Measurements from ENCODE around the gene MTUS2. TPM values are rescaled to one million over a fixed set of nuclear protein-coding genes. Genes with fewer than 3 reads are reported as not detected.

The MTUS2 gene
- total and polyA plus RNA-seq, 5 donors from 2014 or later, result 0.02 to 0.03 (median 0.03) TPM; not detected in 2

DNA sequence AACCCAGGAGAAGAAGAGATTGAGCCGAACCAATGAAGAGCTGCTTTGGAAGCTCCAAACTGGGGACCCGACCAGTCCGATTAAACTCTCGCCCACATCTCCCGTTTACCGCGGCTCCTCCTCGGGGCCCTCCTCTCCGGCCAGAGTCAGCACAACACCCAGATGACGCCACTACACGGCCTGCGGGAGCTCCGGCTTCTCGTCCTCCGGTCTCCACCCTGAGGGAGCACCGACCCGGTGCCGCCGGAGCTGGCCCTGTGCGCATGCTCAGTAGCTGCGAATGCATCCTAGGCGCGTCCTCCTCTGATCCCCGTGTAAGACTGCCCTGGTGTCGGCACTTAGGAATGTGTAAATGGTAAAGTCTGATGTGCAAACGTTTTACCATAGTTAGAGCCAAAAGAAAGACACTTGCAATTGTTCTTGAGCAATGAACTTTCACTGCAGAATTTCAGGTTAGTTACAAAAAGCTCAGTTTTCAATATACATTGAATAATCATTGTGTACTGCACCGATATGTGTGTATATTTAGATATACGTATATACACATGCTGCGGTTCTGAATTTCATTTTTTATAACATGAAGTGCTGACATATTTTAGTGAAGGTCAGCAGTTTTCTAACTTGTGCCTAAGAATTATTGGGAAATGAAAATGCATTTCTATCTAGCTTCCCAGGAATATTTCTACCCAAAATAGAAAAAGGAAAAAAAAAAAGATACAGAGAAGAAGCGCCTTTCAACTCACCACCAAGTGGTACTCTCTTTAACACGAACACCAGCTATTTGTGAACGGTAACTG lies 683.1 kb downstream of the MTUS2 start:
- H3K27me3 ChIP-seq (ENCODE audit: control insufficient read depth, insufficient read depth, low read length), result peaks cover 3% of the 10 kb centered on the region
- no peaks in the 10 kb centered on the region for H3K36me3 ChIP-seq (ENCODE audit: control insufficient read depth, insufficient read depth, low read length)
- H3K4me1 Mint-ChIP-seq, result peaks cover 0 to 4% (median 0%) of the 10 kb centered on the region in 4 donors
- H3K27ac Mint-ChIP-seq, result peak overlapping the region in 1 of 3 donors; percentile 35
- DNase-seq, result peak in 1 of 3 donors; percentile 7
- ATAC-seq (ENCODE audit: low read depth in 2 of 2), result peak in 1 of 2 donors; percentile 16
- H3K4me1 ChIP-seq (ENCODE audit: control insufficient read depth, insufficient read depth, low read length, poor library complexity, severe bottlenecking), result no peaks in the 10 kb centered on the region
- peaks cover 12% of the 10 kb centered on the region for H3K27me3 Mint-ChIP-seq
- H3K4me3 ChIP-seq (ENCODE audit: low read depth, low read length), result no peak overlapping the region
- no peaks in the 10 kb centered on the region for H3K9me3 Mint-ChIP-seq
- no peaks in the 10 kb centered on the region for H3K9me3 ChIP-seq (ENCODE audit: control insufficient read depth in 2 of 2, low read length in 2 of 2)
- no peak overlapping the region for H3K27ac ChIP-seq (ENCODE audit: insufficient read depth, low read length, poor library complexity, severe bottlenecking)
- no peaks in the 10 kb centered on the region for H3K36me3 Mint-ChIP-seq
- H3K4me3 Mint-ChIP-seq, result no peak overlapping the region

GRCh38 chr13:29504691-29505090 lies 684.6 kb downstream of the MTUS2 start:
- H3K9me3 Mint-ChIP-seq, result no peaks in the 10 kb centered on the region
- ATAC-seq (ENCODE audit: low read depth in 2 of 2) (no peak), DNase-seq (no peak)
- Histone ChIP-seq H3K27ac (ENCODE audit: insufficient read depth, low read length, poor library complexity, severe bottlenecking) (no peak overlapping the region), H3K9me3 (ENCODE audit: control insufficient read depth in 2 of 2, low read length in 2 of 2) (no peaks in the 10 kb centered on the region), H3K4me1 (ENCODE audit: control insufficient read depth, insufficient read depth, low read length, poor library complexity, severe bottlenecking) (no peaks in the 10 kb centered on the region), H3K27me3 (ENCODE audit: control insufficient read depth, insufficient read depth, low read length) (peaks cover 3% of the 10 kb centered on the region), H3K36me3 (ENCODE audit: control insufficient read depth, insufficient read depth, low read length) (no peaks in the 10 kb centered on the region), H3K4me3 (ENCODE audit: low read depth, low read length) (no peak overlapping the region)
- peaks cover 12% of the 10 kb centered on the region for H3K27me3 Mint-ChIP-seq
- H3K4me1 Mint-ChIP-seq, result peaks cover 0 to 4% (median 1%) of the 10 kb centered on the region in 4 donors
- no peak overlapping the region for H3K4me3 Mint-ChIP-seq
- no peak overlapping the region for H3K27ac Mint-ChIP-seq
- no peaks in the 10 kb centered on the region for H3K36me3 Mint-ChIP-seq

GRCh38 chr13:29505511-29505910 lies 685.4 kb downstream of the MTUS2 start:
- H3K27ac ChIP-seq (ENCODE audit: insufficient read depth, low read length, poor library complexity, severe bottlenecking), result no peak overlapping the region
- H3K4me1 Mint-ChIP-seq, result peaks cover 0 to 4% (median 1%) of the 10 kb centered on the region in 4 donors
- H3K9me3 Mint-ChIP-seq, result no peaks in the 10 kb centered on the region
- no peaks in the 10 kb centered on the region for H3K4me1 ChIP-seq (ENCODE audit: control insufficient read depth, insufficient read depth, low read length, poor library complexity, severe bottlenecking)
- H3K36me3 Mint-ChIP-seq, result no peaks in the 10 kb centered on the region
- ATAC-seq (ENCODE audit: low read depth in 2 of 2), result no peak
- H3K27me3 Mint-ChIP-seq, result peaks cover 12% of the 10 kb centered on the region
- H3K4me3 Mint-ChIP-seq, result no peak overlapping the region
- H3K27ac Mint-ChIP-seq, result no peak overlapping the region
- H3K4me3 ChIP-seq (ENCODE audit: low read depth, low read length), result no peak overlapping the region
- peaks cover 3% of the 10 kb centered on the region for H3K27me3 ChIP-seq (ENCODE audit: control insufficient read depth, insufficient read depth, low read length)
- H3K9me3 ChIP-seq (ENCODE audit: control insufficient read depth in 2 of 2, low read length in 2 of 2), result no peaks in the 10 kb centered on the region
- DNase-seq, result no peak
- no peaks in the 10 kb centered on the region for H3K36me3 ChIP-seq (ENCODE audit: control insufficient read depth, insufficient read depth, low read length)

DNA sequence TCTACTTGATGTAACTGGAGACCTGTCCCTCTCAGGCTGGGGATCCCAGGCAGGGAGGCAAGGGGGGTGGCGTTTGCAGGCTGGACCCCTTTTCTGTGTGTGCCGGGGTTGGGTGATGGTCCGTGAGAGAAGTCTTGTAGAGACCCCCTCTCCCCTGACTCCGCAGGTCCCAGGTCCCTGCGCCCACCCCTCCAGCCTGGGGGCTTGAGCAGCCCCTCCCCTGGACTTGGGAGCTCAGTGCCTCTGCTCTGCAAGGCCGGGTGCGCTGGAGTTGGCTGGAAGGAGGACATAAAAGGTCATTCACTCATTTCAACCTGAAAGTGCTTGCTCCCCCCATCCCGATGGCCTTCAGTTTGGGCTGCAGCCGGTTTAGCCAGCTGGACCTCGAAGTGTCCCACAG lies 685.8 kb downstream of the MTUS2 start:
- no peaks in the 10 kb centered on the region for H3K36me3 ChIP-seq (ENCODE audit: control insufficient read depth, insufficient read depth, low read length)
- Mint-ChIP-seq H3K36me3 (peaks cover under 1% of the 10 kb centered on the region), H3K27ac (no peak overlapping the region), H3K4me1 (peaks cover 0 to 4% (median 1%) of the 10 kb centered on the region in 4 donors), H3K9me3 (no peaks in the 10 kb centered on the region), H3K27me3 (peaks cover 12% of the 10 kb centered on the region), H3K4me3 (no peak overlapping the region)
- DNase-seq, result no peak
- no peaks in the 10 kb centered on the region for H3K4me1 ChIP-seq (ENCODE audit: control insufficient read depth, insufficient read depth, low read length, poor library complexity, severe bottlenecking)
- no peak for ATAC-seq (ENCODE audit: low read depth in 2 of 2)
- no peak overlapping the region for H3K27ac ChIP-seq (ENCODE audit: insufficient read depth, low read length, poor library complexity, severe bottlenecking)
- H3K4me3 ChIP-seq (ENCODE audit: low read depth, low read length), result no peak overlapping the region
- peaks cover 3% of the 10 kb centered on the region for H3K27me3 ChIP-seq (ENCODE audit: control insufficient read depth, insufficient read depth, low read length)
- no peaks in the 10 kb centered on the region for H3K9me3 ChIP-seq (ENCODE audit: control insufficient read depth in 2 of 2, low read length in 2 of 2)

- Mint-ChIP-seq H3K36me3 (peaks cover 11% of the 10 kb centered on the region), H3K4me1 (peaks cover 0 to 4% (median 1%) of the 10 kb centered on the region in 4 donors), H3K9me3 (no peaks in the 10 kb centered on the region), H3K4me3 (no peak overlapping the region), H3K27me3 (peaks cover 12% of the 10 kb centered on the region), H3K27ac (no peak overlapping the region)
- ATAC-seq (ENCODE audit: low read depth in 2 of 2) (no peak), DNase-seq (no peak)
- no peak overlapping the region for H3K27ac ChIP-seq (ENCODE audit: insufficient read depth, low read length, poor library complexity, severe bottlenecking)
- H3K4me1 ChIP-seq (ENCODE audit: control insufficient read depth, insufficient read depth, low read length, poor library complexity, severe bottlenecking), result no peaks in the 10 kb centered on the region
- H3K9me3 ChIP-seq (ENCODE audit: control insufficient read depth in 2 of 2, low read length in 2 of 2), result no peaks in the 10 kb centered on the region
- peaks cover 7% of the 10 kb centered on the region for H3K36me3 ChIP-seq (ENCODE audit: control insufficient read depth, insufficient read depth, low read length)
- H3K27me3 ChIP-seq (ENCODE audit: control insufficient read depth, insufficient read depth, low read length), result no peaks in the 10 kb centered on the region
- H3K4me3 ChIP-seq (ENCODE audit: low read depth, low read length), result no peak overlapping the region
Measured at GRCh38 chr13:29507356-29507755, 687.2 kb downstream of the MTUS2 start.

DNA sequence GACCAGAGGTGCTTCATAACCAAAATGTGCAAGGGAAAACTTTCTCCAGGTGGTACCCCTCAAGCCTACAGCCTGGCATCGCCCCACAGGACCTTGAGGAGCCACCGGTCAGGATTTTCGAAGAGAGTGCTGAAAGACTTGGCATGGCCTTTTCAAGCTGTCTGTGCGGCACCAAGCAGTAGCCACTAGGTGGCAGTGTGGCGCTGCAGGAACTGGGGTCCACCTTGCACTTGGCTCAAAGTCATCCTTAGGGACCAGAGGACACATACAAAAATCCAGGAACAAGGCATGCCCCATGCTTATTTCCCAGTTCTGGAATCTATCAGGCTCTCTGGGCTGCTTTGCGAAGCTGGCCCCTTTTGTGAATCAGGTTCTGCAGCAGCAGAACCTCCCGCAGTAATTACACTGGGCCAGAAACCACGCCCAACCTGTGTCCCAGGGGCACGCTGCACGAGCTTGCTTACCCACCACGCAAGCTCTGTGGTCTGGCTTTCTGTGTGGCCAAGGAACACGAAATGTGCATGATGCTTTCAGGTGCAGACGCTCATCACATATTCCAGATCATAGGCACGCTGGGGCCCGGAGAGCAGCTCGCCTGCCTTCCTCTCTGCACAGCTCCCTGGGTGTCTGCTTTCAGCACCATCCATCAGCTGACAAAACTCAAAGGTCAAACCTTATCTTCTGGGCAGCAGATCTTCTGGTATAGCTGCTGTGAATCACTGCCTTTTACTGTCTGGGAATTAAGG lies 688.2 kb downstream of the MTUS2 start:
- Mint-ChIP-seq H3K36me3 (peaks cover 13% of the 10 kb centered on the region), H3K9me3 (no peaks in the 10 kb centered on the region), H3K4me1 (peaks cover 0 to 3% (median 1%) of the 10 kb centered on the region in 4 donors), H3K27ac (no peak overlapping the region), H3K27me3 (peaks cover 7% of the 10 kb centered on the region), H3K4me3 (peak overlapping the region in 1 of 4 donors; percentile 21)
- Histone ChIP-seq H3K4me1 (ENCODE audit: control insufficient read depth, insufficient read depth, low read length, poor library complexity, severe bottlenecking) (no peaks in the 10 kb centered on the region), H3K27me3 (ENCODE audit: control insufficient read depth, insufficient read depth, low read length) (no peaks in the 10 kb centered on the region), H3K36me3 (ENCODE audit: control insufficient read depth, insufficient read depth, low read length) (peaks cover 7% of the 10 kb centered on the region), H3K4me3 (ENCODE audit: low read depth, low read length) (no peak overlapping the region), H3K9me3 (ENCODE audit: control insufficient read depth in 2 of 2, low read length in 2 of 2) (no peaks in the 10 kb centered on the region), H3K27ac (ENCODE audit: insufficient read depth, low read length, poor library complexity, severe bottlenecking) (no peak overlapping the region)
- ATAC-seq (ENCODE audit: low read depth in 2 of 2) (peak; percentile 63 to 73), DNase-seq (peak; percentile 56 to 74 (median 64))

DNA sequence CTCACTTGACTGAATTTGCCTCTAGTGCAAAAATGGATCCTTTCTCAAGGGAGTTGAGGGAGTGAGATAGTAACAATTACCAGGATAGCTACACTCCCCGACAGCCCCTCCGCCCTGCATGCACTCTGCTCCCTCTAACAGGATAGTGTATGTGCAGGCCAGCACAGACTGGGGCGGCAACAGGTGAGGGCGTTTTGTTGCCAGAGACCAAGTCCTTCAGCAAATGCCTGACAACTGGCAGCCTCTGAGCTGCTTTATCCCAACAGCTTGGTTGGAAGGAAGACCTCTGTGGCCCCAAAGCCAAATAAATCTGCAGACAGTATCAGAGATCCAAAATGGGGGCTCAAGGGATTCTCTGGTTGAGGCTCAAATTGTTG lies 688.7 kb downstream of the MTUS2 start:
- Mint-ChIP-seq H3K4me1 (peaks cover 0 to 2% (median 0%) of the 10 kb centered on the region in 4 donors), H3K4me3 (no peak overlapping the region), H3K27me3 (peaks cover 4% of the 10 kb centered on the region), H3K9me3 (no peaks in the 10 kb centered on the region), H3K36me3 (peaks cover 15% of the 10 kb centered on the region), H3K27ac (peak overlapping the region in 1 of 3 donors; percentile 42)
- no peaks in the 10 kb centered on the region for H3K27me3 ChIP-seq (ENCODE audit: control insufficient read depth, insufficient read depth, low read length)
- H3K36me3 ChIP-seq (ENCODE audit: control insufficient read depth, insufficient read depth, low read length), result peaks cover 7% of the 10 kb centered on the region
- no peak overlapping the region for H3K4me3 ChIP-seq (ENCODE audit: low read depth, low read length)
- no peak for ATAC-seq (ENCODE audit: low read depth in 2 of 2)
- H3K4me1 ChIP-seq (ENCODE audit: control insufficient read depth, insufficient read depth, low read length, poor library complexity, severe bottlenecking), result no peaks in the 10 kb centered on the region
- H3K9me3 ChIP-seq (ENCODE audit: control insufficient read depth in 2 of 2, low read length in 2 of 2), result no peaks in the 10 kb centered on the region
- no peak overlapping the region for H3K27ac ChIP-seq (ENCODE audit: insufficient read depth, low read length, poor library complexity, severe bottlenecking)
- DNase-seq, result no peak
